Germinal center (tissue), 1 donor: ENCODE results near the gene PDE8A.
"Not testable (repeated sequence)": the region's sequence is repeated elsewhere in the genome, so short reads cannot be mapped to it uniquely, and the experiment has no call there.

Source experiments
- DNase-seq: peaks from one replicate; pipeline ENCODE4 v3.0.0; 2012; ENCODE audit warnings: mixed read lengths, low spot score

PDE8A gene

DNA sequence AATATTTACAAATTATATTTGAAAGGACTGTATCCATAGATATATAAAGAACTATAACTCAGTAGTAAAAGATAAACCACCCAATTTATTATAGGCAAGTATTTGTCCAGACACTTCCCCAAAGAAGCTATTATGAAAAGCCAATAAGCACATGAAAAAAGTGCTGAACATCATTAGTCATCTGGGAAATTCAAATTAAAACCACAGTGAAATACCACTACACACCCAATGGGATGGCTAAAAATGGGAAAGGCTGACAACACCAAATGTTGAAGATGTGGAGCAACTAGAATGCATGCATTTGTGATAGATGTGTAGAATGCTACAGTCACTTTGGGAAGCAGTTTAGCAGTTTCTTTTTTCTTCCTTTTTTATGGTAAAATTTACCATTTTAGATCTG is 147.0 kb downstream of the PDE8A start:
- DNase-seq = no peak

DNA sequence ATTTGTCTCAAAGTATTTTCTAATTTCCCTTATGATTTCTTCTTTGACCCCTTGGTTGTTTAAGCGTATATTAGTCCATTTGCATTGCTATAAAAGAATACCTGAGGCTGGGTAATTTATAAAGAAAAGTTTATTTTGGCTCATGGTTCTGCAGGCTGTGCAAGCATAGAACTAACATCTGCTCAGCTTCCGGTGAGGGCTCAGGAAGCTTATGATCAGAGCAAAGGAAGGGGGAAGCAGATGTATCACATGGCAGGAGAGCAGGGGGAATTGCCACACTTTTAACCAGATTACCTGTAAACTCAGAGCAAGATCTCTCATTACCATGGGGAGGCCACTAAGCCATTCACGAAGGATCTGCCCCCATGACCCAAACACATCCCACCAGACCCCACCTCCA is 148.2 kb downstream of the PDE8A start:
- no peak for DNase-seq

- DNase-seq = no peak
These were observed 150.3 kb downstream of the PDE8A start for GRCh38 chr15:85131915-85132314.

DNA sequence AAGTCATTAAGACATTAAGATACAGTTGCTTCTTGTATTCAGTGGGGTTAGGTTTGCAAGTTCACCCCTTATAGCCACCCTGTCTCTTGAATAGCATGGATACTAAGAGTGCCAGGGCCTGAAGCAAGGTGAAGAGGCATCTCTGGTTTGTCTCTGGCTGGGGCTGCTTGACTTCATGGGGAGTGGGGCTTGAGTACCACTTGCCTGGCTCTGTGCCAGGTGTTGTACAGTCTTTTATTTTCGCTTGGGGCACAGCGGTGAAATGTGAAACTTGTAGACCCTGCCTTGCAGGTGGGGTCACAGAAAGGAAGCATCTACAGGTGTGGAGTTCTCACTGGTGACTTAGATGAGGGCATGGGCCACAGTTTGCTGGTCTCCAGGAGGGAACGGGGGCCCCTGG is 152.1 kb downstream of the PDE8A start:
- no peak for DNase-seq

DNA sequence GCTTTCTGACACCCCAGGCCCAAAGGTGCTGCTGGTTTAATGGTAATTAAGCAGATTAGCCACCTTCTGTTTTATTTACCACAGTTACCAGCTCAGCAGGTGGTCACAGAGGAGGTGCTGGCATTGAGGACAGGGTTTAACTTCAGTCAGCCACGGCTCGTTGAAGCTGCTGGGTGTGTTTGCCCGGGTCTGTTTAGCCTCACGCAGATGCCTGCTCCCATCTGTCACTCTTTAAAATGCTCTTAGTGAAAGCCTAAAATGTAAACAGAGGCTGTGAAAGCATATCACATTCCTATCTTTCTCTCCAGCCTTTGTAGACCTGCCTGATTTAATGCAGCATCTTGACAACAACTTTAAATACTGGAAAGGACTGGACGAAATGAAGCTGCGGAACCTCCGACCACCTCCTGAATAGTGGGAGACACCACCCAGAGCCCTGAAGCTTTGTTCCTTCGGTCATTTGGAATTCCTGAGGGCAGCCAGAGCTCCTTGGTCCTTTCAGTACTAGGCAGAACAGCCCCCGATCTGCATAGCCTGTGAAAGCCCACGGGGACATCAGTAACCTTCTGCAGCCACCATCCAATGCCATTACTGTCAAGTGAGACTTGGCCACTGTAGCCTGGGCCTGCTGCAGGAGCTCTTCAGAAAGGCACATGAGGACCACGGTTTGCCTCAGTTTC is 156.0 kb downstream of the PDE8A start:
- no peak for DNase-seq

DNA sequence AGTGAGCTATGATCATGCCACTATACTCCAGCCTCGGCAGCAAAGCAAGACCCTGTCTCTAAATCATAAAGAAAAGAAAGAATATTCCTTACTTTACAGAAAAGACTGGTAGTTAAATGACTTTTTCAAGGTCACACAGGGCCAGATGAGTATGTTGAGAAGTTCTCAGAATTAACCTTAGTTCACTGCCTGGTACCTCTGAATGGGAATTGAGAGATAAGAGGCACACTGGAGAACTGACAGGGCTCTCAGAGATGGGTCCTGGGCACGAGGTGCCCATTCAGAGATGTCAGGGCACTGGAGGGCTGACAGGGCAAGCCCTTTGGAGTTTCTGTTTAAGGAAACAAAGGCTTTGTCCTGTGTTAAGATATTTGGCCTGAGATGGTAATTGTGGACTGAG is 157.7 kb downstream of the PDE8A start:
- DNase-seq = no peak

- DNase-seq = no peak
These were observed 160.1 kb downstream of the PDE8A start for GRCh38 chr15:85141726-85142125.

GRCh38 chr15:85142312-85142711 is 160.7 kb downstream of the PDE8A start:
- no peak for DNase-seq

DNA sequence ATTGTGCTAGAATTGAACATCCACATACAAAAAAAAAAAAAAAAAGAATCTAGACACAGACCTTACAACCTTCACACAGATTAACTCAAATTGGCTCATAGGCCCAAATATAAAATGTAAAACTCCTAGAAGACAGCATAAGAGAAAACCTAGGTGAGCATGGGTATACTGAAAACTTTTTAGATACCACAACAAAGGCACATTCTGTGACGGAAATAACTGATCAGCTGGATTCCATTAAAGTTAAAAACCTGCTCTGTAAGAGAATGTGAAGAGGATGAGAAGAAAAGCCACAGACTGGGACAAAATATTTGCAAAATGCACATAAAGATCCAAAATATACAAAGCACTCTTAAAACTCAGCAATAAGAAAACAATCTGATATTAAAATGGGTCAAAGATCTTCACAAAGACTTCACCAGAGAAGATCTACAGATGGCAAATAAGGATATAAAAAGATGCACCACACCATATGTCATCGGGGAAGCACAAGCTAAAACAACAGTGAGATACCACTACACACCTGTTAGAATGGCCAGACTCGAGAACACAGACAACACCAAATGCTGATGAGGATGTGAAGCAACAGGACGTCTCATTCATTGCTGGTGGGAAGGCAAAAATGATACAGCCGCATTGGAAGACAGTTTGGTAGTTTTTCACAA is 167.9 kb downstream of the PDE8A start:
- no peak for DNase-seq

GRCh38 chr15:85150130-85150480 is 168.4 kb downstream of the PDE8A start:
- DNase-seq = no peak

DNA sequence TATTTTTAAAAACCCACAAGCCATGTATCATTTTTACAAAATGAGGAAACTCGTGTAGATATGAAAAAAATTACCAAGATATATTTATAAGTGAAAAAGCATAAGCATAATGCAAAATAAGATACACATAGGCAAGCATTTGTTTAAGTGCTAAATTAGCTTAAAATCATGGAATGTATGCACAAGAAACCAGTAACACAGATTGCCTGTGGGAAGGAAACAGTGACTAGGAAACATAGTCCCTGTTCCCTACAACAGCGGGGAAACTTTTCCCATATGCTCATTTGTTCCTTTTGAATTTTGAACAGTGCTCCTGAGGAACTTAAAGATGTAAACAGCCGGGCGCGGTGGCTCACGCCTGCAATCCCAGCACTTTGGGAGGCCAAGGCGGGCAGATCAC is 169.5 kb downstream of the PDE8A start:
- no peak for DNase-seq

- no peak for DNase-seq
These were observed 170.2 kb downstream of the PDE8A start for GRCh38 chr15:85151861-85152260.

GRCh38 chr15:85154061-85154460 is 172.4 kb downstream of the PDE8A start:
- DNase-seq = no peak

- DNase-seq = no peak
These were observed 173.7 kb downstream of the PDE8A start for GRCh38 chr15:85155360-85155759.

GRCh38 chr15:85155857-85156256 is 174.2 kb downstream of the PDE8A start:
- no peak for DNase-seq

DNA sequence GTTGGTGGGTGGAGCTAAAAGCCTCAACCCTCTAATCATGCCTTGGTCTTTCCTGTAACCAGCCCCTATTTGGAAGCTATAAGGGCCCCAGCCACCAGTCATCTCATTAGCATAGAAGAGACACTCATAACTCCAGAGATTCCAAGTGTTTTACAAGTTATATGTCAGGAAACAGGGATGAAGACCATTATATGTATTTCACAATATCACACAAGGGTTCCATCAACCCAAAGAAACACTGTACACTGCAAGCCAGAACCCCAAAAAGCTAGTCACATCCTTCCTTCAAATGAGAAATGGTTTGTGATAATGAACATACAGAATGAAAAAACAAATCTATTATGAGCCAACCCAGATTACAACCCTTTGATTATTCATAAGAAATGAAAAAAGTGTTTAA is 175.7 kb downstream of the PDE8A start:
- DNase-seq = no peak

DNA sequence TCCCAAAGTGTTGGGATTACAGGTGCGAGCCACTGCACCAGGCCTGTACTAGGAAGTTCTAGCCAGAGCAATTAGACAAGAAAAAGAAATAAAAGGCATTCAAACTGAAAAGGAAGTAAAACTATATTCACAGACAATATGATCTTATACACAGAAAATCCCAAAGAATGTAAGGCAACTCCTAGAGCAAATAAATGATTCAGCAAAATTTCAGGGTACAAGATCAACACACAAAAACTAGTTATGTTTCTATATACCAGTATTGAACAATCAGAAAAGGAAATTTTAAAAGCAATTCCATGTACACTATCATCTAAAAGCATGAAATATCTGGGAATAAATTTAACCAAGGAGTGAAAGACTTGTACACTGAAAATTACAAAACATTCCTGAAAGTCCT is 180.6 kb downstream of the PDE8A start:
- DNase-seq = no peak

- no peak for DNase-seq
These were observed 183.3 kb downstream of the PDE8A start for GRCh38 chr15:85164841-85165466.

DNA sequence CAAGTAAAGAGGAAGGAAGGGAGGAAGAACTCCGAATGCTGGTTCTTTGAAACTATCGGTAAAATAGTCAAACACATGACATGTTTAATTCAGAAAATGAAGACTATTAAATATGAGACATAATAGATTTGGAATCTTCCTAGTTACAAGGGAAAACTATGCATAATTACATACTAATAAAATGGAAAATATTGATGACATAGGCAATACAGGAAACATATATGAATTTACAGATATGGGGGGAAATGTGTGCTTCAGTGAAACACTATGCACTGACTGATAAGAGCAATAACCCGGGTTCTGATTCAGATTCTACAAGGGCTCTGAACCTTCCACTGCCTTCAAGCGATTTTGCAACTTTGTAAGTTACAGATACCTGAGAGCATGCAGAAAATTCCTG is 185.9 kb downstream of the PDE8A start:
- DNase-seq = no peak

DNA sequence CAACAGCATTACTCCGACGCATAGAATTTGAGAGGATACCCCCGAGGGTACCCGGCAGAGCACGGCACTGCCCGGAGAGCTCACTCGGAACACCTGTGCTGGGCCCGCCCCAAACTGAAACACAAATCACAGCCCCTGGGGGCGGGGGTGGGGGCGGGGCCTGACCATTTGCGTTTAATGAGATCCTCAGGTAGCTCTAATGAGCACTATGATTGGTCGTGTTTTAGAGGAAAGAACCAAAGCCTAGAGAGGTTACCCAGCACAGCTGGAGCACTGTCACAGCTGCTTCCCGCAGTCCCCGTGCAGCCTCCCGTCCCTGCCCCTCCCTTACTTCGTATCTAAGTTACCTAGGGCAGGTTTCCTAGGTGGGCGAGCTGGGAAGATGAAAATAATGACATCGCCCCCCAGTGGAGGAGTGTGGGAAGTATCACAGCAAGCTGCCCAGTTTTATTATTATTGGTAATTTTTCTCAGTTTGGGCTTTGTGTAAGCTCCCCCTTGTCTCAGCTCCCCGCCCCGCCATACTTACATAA is 187.1 kb downstream of the PDE8A start:
- peak; percentile 45 for DNase-seq

- DNase-seq = no peak
These were observed 190.1 kb downstream of the PDE8A start for GRCh38 chr15:85171736-85172135.

DNA sequence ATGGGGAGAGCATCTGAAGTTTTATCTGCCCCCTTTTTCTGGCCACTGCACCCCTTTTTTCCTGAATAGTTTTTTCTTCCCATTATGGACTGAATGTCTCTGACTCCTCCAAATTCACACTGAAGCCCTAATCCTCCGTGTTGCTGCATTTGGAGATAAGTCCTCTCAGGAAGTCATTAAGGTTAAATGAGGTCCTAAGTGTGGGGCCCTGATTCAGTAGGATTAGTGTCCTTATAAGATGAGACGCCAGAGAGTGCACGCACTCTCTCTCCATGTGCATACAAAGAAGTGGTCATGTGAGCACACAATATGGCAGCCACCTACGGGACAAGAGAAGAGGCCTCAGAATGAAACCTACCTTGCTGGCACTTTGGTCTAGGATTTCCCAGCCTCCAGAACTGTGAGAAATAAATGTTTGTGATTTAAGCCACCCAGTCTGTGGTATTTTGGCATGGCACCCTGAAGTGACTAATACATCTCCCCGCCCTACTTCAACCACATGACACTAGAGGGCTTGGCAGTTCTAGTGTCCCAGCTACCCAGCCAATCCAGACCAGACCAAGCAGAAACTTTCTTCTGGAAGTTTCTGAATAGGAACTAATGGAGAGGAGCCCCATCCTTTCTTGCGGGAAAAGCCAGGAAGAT is 191.3 kb downstream of the PDE8A start:
- DNase-seq = no peak

DNA sequence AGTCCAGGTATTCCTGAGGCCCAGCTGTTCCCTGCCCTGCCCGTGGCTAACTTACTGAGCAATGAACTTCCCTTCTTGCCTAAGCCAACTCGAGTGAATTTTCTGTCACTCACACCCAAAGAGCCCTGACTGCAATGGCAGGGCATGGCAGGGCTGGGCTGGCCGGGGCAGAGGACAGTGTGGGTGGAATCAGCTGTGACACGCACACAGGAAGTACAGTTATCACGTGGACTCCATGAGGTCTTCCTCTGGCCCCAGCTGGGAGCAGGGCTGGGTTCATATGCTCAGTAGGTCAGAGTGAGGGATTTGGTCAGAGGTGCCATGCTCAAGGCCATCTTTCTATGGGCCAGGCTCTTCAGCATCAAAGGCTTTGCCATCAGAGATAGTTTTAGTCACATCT is 192.0 kb downstream of the PDE8A start:
- DNase-seq = not testable (repeated sequence)
